ENCODE measurements around the gene XRCC4. TPM values are rescaled to one million over a fixed set of nuclear protein-coding genes. Genes with fewer than 3 reads are reported as not detected.
A peak's percentile ranks its signal among the peaks of the same experiment; 100 is the strongest.

XRCC4 gene
- total RNA-seq, 1 donor from 2014 or later: 15.5 TPM

DNA sequence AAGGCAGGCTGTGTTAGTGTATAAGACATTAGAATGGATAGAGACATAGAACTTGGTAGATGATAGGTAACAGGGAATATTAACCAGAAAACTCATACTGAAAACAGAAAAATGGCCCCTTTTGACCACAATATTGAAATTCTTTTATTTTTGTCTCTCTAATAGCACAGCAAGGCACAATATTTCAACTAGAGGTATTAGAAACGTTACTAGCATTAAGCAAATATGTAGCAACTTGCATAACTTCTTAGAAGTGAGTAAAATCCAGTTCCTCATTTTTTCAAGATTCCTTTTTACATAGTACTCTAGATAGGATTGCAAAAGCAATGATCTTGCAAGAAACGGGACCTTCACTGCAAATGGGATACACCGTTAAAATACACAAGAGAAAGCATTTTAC is 291.5 kb downstream of the XRCC4 start:
- no peak overlapping the region for H3K4me3 Mint-ChIP-seq (ENCODE audit: unreplicated experiment)
- Histone ChIP-seq H3K27me3 (ENCODE audit: insufficient read depth, low read length) (no peaks in the 10 kb centered on the region), H3K27ac (ENCODE audit: low read depth, low read length) (no peak overlapping the region), H4K20me1 (ENCODE audit: insufficient read depth, low read length) (no peaks in the 10 kb centered on the region), H3K4me2 (ENCODE audit: low read length) (peak overlapping the region; percentile 43), H3K9ac (ENCODE audit: low read length) (no peak overlapping the region), H3K79me2 (ENCODE audit: insufficient read depth, low read length) (no peaks in the 10 kb centered on the region), H3K36me3 (ENCODE audit: insufficient read depth, low read length) (no peaks in the 10 kb centered on the region), H3K4me3 (ENCODE audit: insufficient read depth, low read depth, low read length) (no peak overlapping the region), H3K9me3 (ENCODE audit: insufficient read depth, low read depth, low read length) (no peaks in the 10 kb centered on the region), H2AFZ (ENCODE audit: low read depth, low read length) (no peak overlapping the region), H3K4me1 (ENCODE audit: insufficient read depth, low read length) (peaks cover 7% of the 10 kb centered on the region)
- H3K27me3 Mint-ChIP-seq (ENCODE audit: low read depth, unreplicated experiment): no peaks in the 10 kb centered on the region
- peaks cover 3% of the 10 kb centered on the region for H3K4me1 Mint-ChIP-seq (ENCODE audit: low read depth, unreplicated experiment)
- TF ChIP-seq, protein P1, sequence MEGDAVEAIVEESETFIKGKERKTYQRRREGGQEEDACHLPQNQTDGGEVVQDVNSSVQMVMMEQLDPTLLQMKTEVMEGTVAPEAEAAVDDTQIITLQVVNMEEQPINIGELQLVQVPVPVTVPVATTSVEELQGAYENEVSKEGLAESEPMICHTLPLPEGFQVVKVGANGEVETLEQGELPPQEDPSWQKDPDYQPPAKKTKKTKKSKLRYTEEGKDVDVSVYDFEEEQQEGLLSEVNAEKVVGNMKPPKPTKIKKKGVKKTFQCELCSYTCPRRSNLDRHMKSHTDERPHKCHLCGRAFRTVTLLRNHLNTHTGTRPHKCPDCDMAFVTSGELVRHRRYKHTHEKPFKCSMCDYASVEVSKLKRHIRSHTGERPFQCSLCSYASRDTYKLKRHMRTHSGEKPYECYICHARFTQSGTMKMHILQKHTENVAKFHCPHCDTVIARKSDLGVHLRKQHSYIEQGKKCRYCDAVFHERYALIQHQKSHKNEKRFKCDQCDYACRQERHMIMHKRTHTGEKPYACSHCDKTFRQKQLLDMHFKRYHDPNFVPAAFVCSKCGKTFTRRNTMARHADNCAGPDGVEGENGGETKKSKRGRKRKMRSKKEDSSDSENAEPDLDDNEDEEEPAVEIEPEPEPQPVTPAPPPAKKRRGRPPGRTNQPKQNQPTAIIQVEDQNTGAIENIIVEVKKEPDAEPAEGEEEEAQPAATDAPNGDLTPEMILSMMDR (IDR thresholded peaks at IDR 0.05; ENCODE audit: insufficient read depth, low read depth, low read length): no peak
- no peak for TF ChIP-seq EZH2 (IDR thresholded peaks at IDR 0.05; ENCODE audit: insufficient read depth, low read length)
- H3K27ac Mint-ChIP-seq (ENCODE audit: unreplicated experiment): no peak overlapping the region
- peaks cover 3% of the 10 kb centered on the region for H3K9me3 Mint-ChIP-seq (ENCODE audit: unreplicated experiment)
- FAIRE-seq (no peak), DNase-seq (ENCODE audit: low read depth) (no peak)
- H3K36me3 Mint-ChIP-seq (ENCODE audit: low read depth, unreplicated experiment): peaks cover 2% of the 10 kb centered on the region

DNA sequence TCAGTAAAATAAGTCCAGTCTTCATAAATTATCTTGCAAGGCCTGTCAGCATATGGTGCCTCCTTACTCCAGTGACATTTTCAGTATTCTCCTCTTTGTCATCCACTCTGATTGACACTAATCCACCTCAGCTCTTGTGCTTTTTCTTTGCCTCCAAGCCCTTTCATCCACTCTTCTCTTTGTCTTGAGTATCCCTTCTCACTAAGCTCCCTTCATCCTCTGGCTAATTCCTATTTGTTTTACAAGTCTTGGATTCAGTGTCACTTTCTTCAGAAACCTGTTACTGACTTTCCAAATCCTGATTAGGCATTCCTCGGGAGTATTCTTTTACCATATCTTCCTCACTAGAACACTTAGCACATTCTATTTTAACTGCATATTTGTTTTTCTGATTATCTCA is 293.6 kb downstream of the XRCC4 start:
- peaks cover 18% of the 10 kb centered on the region for H3K4me1 ChIP-seq (ENCODE audit: insufficient read depth, low read length)
- no peaks in the 10 kb centered on the region for H3K36me3 ChIP-seq (ENCODE audit: insufficient read depth, low read length)
- H3K4me3 ChIP-seq (ENCODE audit: insufficient read depth, low read depth, low read length): no peak overlapping the region
- no peak overlapping the region for H3K27ac Mint-ChIP-seq (ENCODE audit: unreplicated experiment)
- no peaks in the 10 kb centered on the region for H3K9me3 ChIP-seq (ENCODE audit: insufficient read depth, low read depth, low read length)
- H3K9me3 Mint-ChIP-seq (ENCODE audit: unreplicated experiment): peaks cover 3% of the 10 kb centered on the region
- H3K27ac ChIP-seq (ENCODE audit: low read depth, low read length): no peak overlapping the region
- no peak overlapping the region for H3K9ac ChIP-seq (ENCODE audit: low read length)
- no peak for FAIRE-seq
- no peaks in the 10 kb centered on the region for H3K79me2 ChIP-seq (ENCODE audit: insufficient read depth, low read length)
- no peaks in the 10 kb centered on the region for H4K20me1 ChIP-seq (ENCODE audit: insufficient read depth, low read length)
- H3K27me3 Mint-ChIP-seq (ENCODE audit: low read depth, unreplicated experiment): no peaks in the 10 kb centered on the region
- peaks cover 7% of the 10 kb centered on the region for H3K4me1 Mint-ChIP-seq (ENCODE audit: low read depth, unreplicated experiment)
- TF ChIP-seq EZH2 (IDR thresholded peaks at IDR 0.05; ENCODE audit: insufficient read depth, low read length): no peak
- TF ChIP-seq, protein P1 (IDR thresholded peaks at IDR 0.05; ENCODE audit: insufficient read depth, low read depth, low read length): no peak
- DNase-seq (ENCODE audit: low read depth): no peak
- H3K36me3 Mint-ChIP-seq (ENCODE audit: low read depth, unreplicated experiment): peaks cover 2% of the 10 kb centered on the region
- no peaks in the 10 kb centered on the region for H3K27me3 ChIP-seq (ENCODE audit: insufficient read depth, low read length)
- H3K4me2 ChIP-seq (ENCODE audit: low read length): no peak overlapping the region
- no peak overlapping the region for H3K4me3 Mint-ChIP-seq (ENCODE audit: unreplicated experiment)
- no peak overlapping the region for H2AFZ ChIP-seq (ENCODE audit: low read depth, low read length)

DNA sequence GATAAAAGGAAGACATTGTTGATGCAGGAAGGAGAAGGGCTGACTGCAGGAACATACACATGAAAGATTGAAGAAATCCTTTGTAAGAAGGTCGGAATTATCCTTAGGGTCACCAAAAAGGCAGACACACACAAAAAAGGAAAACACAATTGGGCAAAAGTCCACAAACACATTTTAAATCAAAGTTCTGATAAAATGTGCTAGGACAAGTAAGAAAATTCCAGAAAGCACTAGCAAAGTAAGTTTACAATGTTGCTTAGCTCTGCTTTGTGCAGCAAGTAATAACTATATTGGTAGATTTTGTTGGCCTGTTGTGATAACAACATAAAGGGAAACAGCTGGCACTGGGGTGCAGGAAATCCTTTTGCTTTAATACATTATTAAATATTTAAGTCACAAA is 294.4 kb downstream of the XRCC4 start:
- Histone ChIP-seq H3K4me2 (ENCODE audit: low read length) (no peak overlapping the region), H3K27ac (ENCODE audit: low read depth, low read length) (no peak overlapping the region), H3K79me2 (ENCODE audit: insufficient read depth, low read length) (no peaks in the 10 kb centered on the region), H3K27me3 (ENCODE audit: insufficient read depth, low read length) (no peaks in the 10 kb centered on the region), H3K9ac (ENCODE audit: low read length) (no peak overlapping the region), H3K4me1 (ENCODE audit: insufficient read depth, low read length) (peaks cover 18% of the 10 kb centered on the region), H4K20me1 (ENCODE audit: insufficient read depth, low read length) (no peaks in the 10 kb centered on the region), H2AFZ (ENCODE audit: low read depth, low read length) (no peak overlapping the region), H3K9me3 (ENCODE audit: insufficient read depth, low read depth, low read length) (no peaks in the 10 kb centered on the region), H3K4me3 (ENCODE audit: insufficient read depth, low read depth, low read length) (no peak overlapping the region), H3K36me3 (ENCODE audit: insufficient read depth, low read length) (no peaks in the 10 kb centered on the region)
- FAIRE-seq (no peak), DNase-seq (ENCODE audit: low read depth) (no peak)
- Mint-ChIP-seq H3K4me1 (ENCODE audit: low read depth, unreplicated experiment) (peaks cover 7% of the 10 kb centered on the region), H3K4me3 (ENCODE audit: unreplicated experiment) (no peak overlapping the region), H3K9me3 (ENCODE audit: unreplicated experiment) (no peaks in the 10 kb centered on the region), H3K36me3 (ENCODE audit: low read depth, unreplicated experiment) (peaks cover 2% of the 10 kb centered on the region), H3K27ac (ENCODE audit: unreplicated experiment) (no peak overlapping the region), H3K27me3 (ENCODE audit: low read depth, unreplicated experiment) (no peaks in the 10 kb centered on the region)
- TF ChIP-seq EZH2 (IDR thresholded peaks at IDR 0.05; ENCODE audit: insufficient read depth, low read length): no peak
- TF ChIP-seq, protein P1 (IDR thresholded peaks at IDR 0.05; ENCODE audit: insufficient read depth, low read depth, low read length): no peak

Measured in astrocyte (in vitro differentiated cells and primary cell).